ENCODE data around the gene ZNF738.
"Not testable (repeated sequence)": the region's sequence is repeated elsewhere in the genome, so short reads cannot be mapped to it uniquely, and the experiment has no call there.

Gene ZNF738

GRCh38 chr19:21328885-21329605 lies 29.8 kb upstream of the ZNF738 start, which contains the start of gene ZNF708:
Gene ZNF708, minus strand, starts transcription at chr19:21329410. Its CDS starts 198 bp downstream, at chr19:21329212.
- H3K9me3 ChIP-seq (ENCODE audit: control insufficient read depth in 1 of 2, low read length in 2 of 2): peaks cover 6 to 8% of the 10 kb centered on the region in 2 donors
- H3K4me3 ChIP-seq (ENCODE audit: low read depth in 1 of 2, low read length in 2 of 2): peak within 1 kb of the TSS; percentile 81 to 87
- peaks cover 6 to 7% of the 10 kb centered on the region in 2 donors for H3K36me3 ChIP-seq (ENCODE audit: control insufficient read depth in 1 of 2, insufficient read depth in 2 of 2, low read length in 2 of 2)
- peaks cover 0 to 5% of the 10 kb centered on the region in 2 donors for H3K4me1 ChIP-seq (ENCODE audit: control insufficient read depth in 1 of 2, insufficient read depth in 2 of 2, low read length in 2 of 2)
- peak within 1 kb of the TSS; percentile 86 for H3K27ac ChIP-seq (ENCODE audit: low read depth, low read length)
- no peaks in the 10 kb centered on the region for H3K27me3 ChIP-seq (ENCODE audit: control insufficient read depth in 1 of 2, insufficient read depth in 2 of 2, low read length in 2 of 2)
- peak within 1 kb of the TSS; percentile 76 to 95 for H3K9ac ChIP-seq (ENCODE audit: low read depth in 1 of 2, low read length in 2 of 2)

- Histone ChIP-seq H3K27ac (ENCODE audit: low read depth, low read length) (no peak overlapping the region), H3K4me1 (ENCODE audit: control insufficient read depth in 1 of 2, insufficient read depth in 2 of 2, low read length in 2 of 2) (no peaks in the 10 kb centered on the region), H3K27me3 (ENCODE audit: control insufficient read depth in 1 of 2, insufficient read depth in 2 of 2, low read length in 2 of 2) (no peaks in the 10 kb centered on the region), H3K9ac (ENCODE audit: low read depth in 1 of 2, low read length in 2 of 2) (no peak overlapping the region), H3K36me3 (ENCODE audit: control insufficient read depth in 1 of 2, insufficient read depth in 2 of 2, low read length in 2 of 2) (no peaks in the 10 kb centered on the region), H3K9me3 (ENCODE audit: control insufficient read depth in 1 of 2, low read length in 2 of 2) (peaks cover 20 to 24% of the 10 kb centered on the region in 2 donors), H3K4me3 (ENCODE audit: low read depth in 1 of 2, low read length in 2 of 2) (no peak overlapping the region)
Measured at GRCh38 chr19:21335721-21336120, 23.1 kb upstream of the ZNF738 start.

DNA sequence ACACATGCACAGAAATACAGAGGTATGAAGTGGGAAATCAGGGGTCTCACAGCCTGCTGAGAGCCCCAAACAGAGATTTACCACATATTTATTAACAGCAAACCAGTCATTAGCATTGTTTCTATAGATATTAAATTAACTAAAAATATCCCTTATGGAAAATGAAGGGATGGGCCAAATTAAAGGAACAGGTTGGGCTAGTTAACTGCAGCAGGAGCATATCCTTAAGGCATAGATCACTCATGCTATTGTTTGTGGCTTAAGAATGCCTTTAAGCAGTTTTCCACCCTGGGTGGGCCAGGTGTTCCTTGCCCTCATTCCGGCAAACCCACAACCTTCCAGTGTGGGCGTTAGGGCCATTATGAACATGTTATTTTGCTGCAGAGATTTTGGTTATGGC lies 14.0 kb upstream of the ZNF738 start:
- H3K9ac ChIP-seq (ENCODE audit: low read depth in 1 of 2, low read length in 2 of 2); H3K4me3 ChIP-seq (ENCODE audit: low read depth in 1 of 2, low read length in 2 of 2); H3K36me3 ChIP-seq (ENCODE audit: control insufficient read depth in 1 of 2, insufficient read depth in 2 of 2, low read length in 2 of 2); H3K27me3 ChIP-seq (ENCODE audit: control insufficient read depth in 1 of 2, insufficient read depth in 2 of 2, low read length in 2 of 2); H3K4me1 ChIP-seq (ENCODE audit: control insufficient read depth in 1 of 2, insufficient read depth in 2 of 2, low read length in 2 of 2); H3K27ac ChIP-seq (ENCODE audit: low read depth, low read length): not testable (repeated sequence)
- peaks cover 8 to 11% of the 10 kb centered on the region in 2 donors for H3K9me3 ChIP-seq (ENCODE audit: control insufficient read depth in 1 of 2, low read length in 2 of 2)

GRCh38 chr19:21352830-21353229 lies 6.0 kb upstream of the ZNF738 start:
- no peaks in the 10 kb centered on the region for H3K36me3 ChIP-seq (ENCODE audit: control insufficient read depth in 1 of 2, insufficient read depth in 2 of 2, low read length in 2 of 2)
- H3K4me1 ChIP-seq (ENCODE audit: control insufficient read depth in 1 of 2, insufficient read depth in 2 of 2, low read length in 2 of 2): no peaks in the 10 kb centered on the region
- H3K4me3 ChIP-seq (ENCODE audit: low read depth in 1 of 2, low read length in 2 of 2): no peak overlapping the region
- H3K27me3 ChIP-seq (ENCODE audit: control insufficient read depth in 1 of 2, insufficient read depth in 2 of 2, low read length in 2 of 2): no peaks in the 10 kb centered on the region
- no peak overlapping the region for H3K9ac ChIP-seq (ENCODE audit: low read depth in 1 of 2, low read length in 2 of 2)
- peaks cover 5 to 8% of the 10 kb centered on the region in 2 donors for H3K9me3 ChIP-seq (ENCODE audit: control insufficient read depth in 1 of 2, low read length in 2 of 2)
- H3K27ac ChIP-seq (ENCODE audit: low read depth, low read length): no peak overlapping the region

- Histone ChIP-seq H3K9me3 (ENCODE audit: control insufficient read depth in 1 of 2, low read length in 2 of 2) (peaks cover 4% of the 10 kb centered on the region in 2 donors), H3K9ac (ENCODE audit: low read depth in 1 of 2, low read length in 2 of 2) (no peak overlapping the region), H3K36me3 (ENCODE audit: control insufficient read depth in 1 of 2, insufficient read depth in 2 of 2, low read length in 2 of 2) (peaks cover 7 to 25% of the 10 kb centered on the region in 2 donors), H3K27ac (ENCODE audit: low read depth, low read length) (no peak overlapping the region), H3K4me1 (ENCODE audit: control insufficient read depth in 1 of 2, insufficient read depth in 2 of 2, low read length in 2 of 2) (no peaks in the 10 kb centered on the region), H3K4me3 (ENCODE audit: low read depth in 1 of 2, low read length in 2 of 2) (no peak overlapping the region), H3K27me3 (ENCODE audit: control insufficient read depth in 1 of 2, insufficient read depth in 2 of 2, low read length in 2 of 2) (no peaks in the 10 kb centered on the region)
Measured at GRCh38 chr19:21362291-21362690, 3.5 kb downstream of the ZNF738 start.

- H3K4me3 ChIP-seq (ENCODE audit: low read depth in 1 of 2, low read length in 2 of 2): no peak overlapping the region
- H3K27ac ChIP-seq (ENCODE audit: low read depth, low read length): no peak overlapping the region
- H3K9ac ChIP-seq (ENCODE audit: low read depth in 1 of 2, low read length in 2 of 2): no peak overlapping the region
- H3K4me1 ChIP-seq (ENCODE audit: control insufficient read depth in 1 of 2, insufficient read depth in 2 of 2, low read length in 2 of 2): no peaks in the 10 kb centered on the region
- H3K36me3 ChIP-seq (ENCODE audit: control insufficient read depth in 1 of 2, insufficient read depth in 2 of 2, low read length in 2 of 2): peaks cover 0 to 15% of the 10 kb centered on the region in 2 donors
- H3K9me3 ChIP-seq (ENCODE audit: control insufficient read depth in 1 of 2, low read length in 2 of 2): peaks cover 63 to 74% of the 10 kb centered on the region in 2 donors
- no peaks in the 10 kb centered on the region for H3K27me3 ChIP-seq (ENCODE audit: control insufficient read depth in 1 of 2, insufficient read depth in 2 of 2, low read length in 2 of 2)
Measured at GRCh38 chr19:21383980-21384582, 25.3 kb downstream of the ZNF738 start.

DNA sequence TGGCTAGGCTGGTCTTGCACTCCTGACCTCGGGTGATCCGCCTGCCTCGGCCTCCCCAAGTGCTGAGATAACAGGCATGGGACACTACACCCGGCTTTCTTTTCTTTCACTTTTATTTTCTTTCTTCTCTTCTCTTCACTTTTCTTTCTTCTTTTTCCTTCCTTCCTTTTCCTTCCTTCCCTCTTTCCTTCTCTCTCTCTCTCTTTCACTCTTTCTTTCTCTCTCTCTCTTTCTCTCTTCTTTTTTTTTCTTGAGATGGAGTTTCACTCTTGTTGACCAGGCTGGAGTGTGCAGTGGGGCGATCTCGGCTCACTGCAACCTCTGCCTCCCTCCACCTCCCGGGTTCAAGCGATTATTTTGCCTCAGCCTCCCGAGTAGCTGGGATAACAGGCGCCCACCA lies 37.3 kb downstream of the ZNF738 start:
- peaks cover 0 to 9% of the 10 kb centered on the region in 2 donors for H3K36me3 ChIP-seq (ENCODE audit: control insufficient read depth in 1 of 2, insufficient read depth in 2 of 2, low read length in 2 of 2)
- H3K27me3 ChIP-seq (ENCODE audit: control insufficient read depth in 1 of 2, insufficient read depth in 2 of 2, low read length in 2 of 2): no peaks in the 10 kb centered on the region
- H3K4me1 ChIP-seq (ENCODE audit: control insufficient read depth in 1 of 2, insufficient read depth in 2 of 2, low read length in 2 of 2): no peaks in the 10 kb centered on the region
- H3K27ac ChIP-seq (ENCODE audit: low read depth, low read length): no peak overlapping the region
- H3K9me3 ChIP-seq (ENCODE audit: control insufficient read depth in 1 of 2, low read length in 2 of 2): no peaks in the 10 kb centered on the region
- H3K9ac ChIP-seq (ENCODE audit: low read depth in 1 of 2, low read length in 2 of 2): no peak overlapping the region
- H3K4me3 ChIP-seq (ENCODE audit: low read depth in 1 of 2, low read length in 2 of 2): no peak overlapping the region

DNA sequence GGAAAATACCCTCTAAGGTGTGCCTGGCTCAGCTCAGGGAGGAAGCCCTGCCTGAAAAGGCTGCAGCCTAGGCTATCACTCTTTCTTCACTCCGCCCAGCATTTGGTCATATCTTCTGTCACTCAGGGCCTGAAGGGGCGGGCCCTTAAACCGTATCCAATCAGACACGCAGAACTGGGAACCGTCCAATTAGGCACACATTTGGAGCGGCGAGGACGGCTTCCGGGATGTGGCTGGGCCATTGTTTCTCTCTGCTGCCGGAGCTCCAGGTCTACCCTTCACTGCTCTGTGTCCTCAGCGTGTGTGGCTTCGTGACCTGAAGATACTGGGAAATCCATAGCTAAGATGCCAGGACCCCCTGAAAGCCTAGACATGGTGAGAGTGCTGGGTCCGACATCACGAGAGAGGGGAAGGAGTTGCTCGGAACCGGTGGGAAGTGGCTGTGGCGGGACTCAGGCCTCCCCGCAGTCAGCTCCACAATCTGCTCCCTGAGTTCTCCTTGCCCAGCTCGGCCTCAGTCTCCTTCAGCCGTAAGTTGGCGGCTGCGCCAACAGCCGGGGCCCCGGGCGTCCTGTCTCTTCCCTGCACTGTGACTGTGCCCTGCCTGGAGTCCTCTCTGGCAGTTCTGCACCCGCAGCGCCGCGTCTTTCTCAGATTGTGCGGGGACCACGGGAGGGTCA lies 38.2 kb downstream of the ZNF738 start, which contains the start of gene ZNF493:
Gene ZNF493 (plus strand): TSS at position 241 of the 680 bp plus-strand sequence. CDS start 105 bp downstream, at position 346.
- Histone ChIP-seq H3K4me1 (ENCODE audit: control insufficient read depth in 1 of 2, insufficient read depth in 2 of 2, low read length in 2 of 2) (no peaks in the 10 kb centered on the region), H3K27ac (ENCODE audit: low read depth, low read length) (peak within 1 kb of the TSS; percentile 79), H3K27me3 (ENCODE audit: control insufficient read depth in 1 of 2, insufficient read depth in 2 of 2, low read length in 2 of 2) (no peaks in the 10 kb centered on the region), H3K36me3 (ENCODE audit: control insufficient read depth in 1 of 2, insufficient read depth in 2 of 2, low read length in 2 of 2) (peaks cover 0 to 9% of the 10 kb centered on the region in 2 donors), H3K4me3 (ENCODE audit: low read depth in 1 of 2, low read length in 2 of 2) (peak within 1 kb of the TSS; percentile 96 to 100), H3K9me3 (ENCODE audit: control insufficient read depth in 1 of 2, low read length in 2 of 2) (no peaks in the 10 kb centered on the region), H3K9ac (ENCODE audit: low read depth in 1 of 2, low read length in 2 of 2) (peak within 1 kb of the TSS; percentile 86 to 98)

DNA sequence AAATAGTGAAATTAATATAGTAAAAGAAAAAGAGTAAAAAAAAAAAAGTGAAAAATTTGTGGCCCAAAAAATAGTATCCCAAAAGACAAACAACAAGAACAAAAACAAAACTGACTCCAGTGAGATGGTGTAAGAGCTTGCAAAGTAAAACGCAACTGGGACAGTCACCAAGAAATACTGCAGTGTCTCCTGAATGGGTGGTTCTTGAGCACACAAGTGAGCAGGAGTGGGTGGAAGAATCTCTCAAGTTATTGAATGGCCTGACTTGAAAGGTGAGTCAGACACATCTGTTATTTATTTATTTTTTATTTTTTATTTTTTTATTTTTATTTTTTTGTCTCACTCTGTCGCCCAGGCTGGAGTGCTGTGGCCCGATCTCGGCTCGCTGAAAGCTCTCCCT lies 40.1 kb downstream of the ZNF738 start:
- Histone ChIP-seq H3K4me3 (ENCODE audit: low read depth in 1 of 2, low read length in 2 of 2) (no peak overlapping the region), H3K27me3 (ENCODE audit: control insufficient read depth in 1 of 2, insufficient read depth in 2 of 2, low read length in 2 of 2) (no peaks in the 10 kb centered on the region), H3K9ac (ENCODE audit: low read depth in 1 of 2, low read length in 2 of 2) (no peak overlapping the region), H3K36me3 (ENCODE audit: control insufficient read depth in 1 of 2, insufficient read depth in 2 of 2, low read length in 2 of 2) (peaks cover 9 to 10% of the 10 kb centered on the region in 2 donors), H3K4me1 (ENCODE audit: control insufficient read depth in 1 of 2, insufficient read depth in 2 of 2, low read length in 2 of 2) (no peaks in the 10 kb centered on the region), H3K27ac (ENCODE audit: low read depth, low read length) (no peak overlapping the region), H3K9me3 (ENCODE audit: control insufficient read depth in 1 of 2, low read length in 2 of 2) (peaks cover 4 to 9% of the 10 kb centered on the region in 2 donors)

Data from duodenal mucosa (tissue), 2 donors.